ENCODE measurements around the gene ENPP3.

- TF ChIP-seq POLR2A (IDR thresholded peaks at IDR 0.05) (no peak), CTCF (IDR thresholded peaks at IDR 0.05 in 8 of 11, conservative IDR thresholded peaks at IDR 0.05 in 3 of 11) (no peak)
These were observed 133.7 kb downstream of the ENPP3 start for GRCh38 chr6:131770776-131771175.
